ENCODE results near the gene FGF3. TPM values are rescaled to one million over a fixed set of nuclear protein-coding genes. Genes with fewer than 3 reads are reported as not detected.

FGF3 gene
- total RNA-seq, 4 donors from 2014 or later: not detected

- H3K4me3 ChIP-seq: no peak overlapping the region
- peaks cover 0 to 16% (median 5%) of the 10 kb centered on the region in 3 donors for H3K27me3 ChIP-seq
- no peaks in the 10 kb centered on the region for H3K36me3 ChIP-seq
- H3K27ac ChIP-seq: no peak overlapping the region
- intact Hi-C loops (cut with DNase I; ENCODE audit: low total_unique reads) (no loop called here), in situ Hi-C loops (cut with MboI; ENCODE audit: low sequenced_read_pairs in 4 of 4) (no loop called here)
- ATAC-seq (no peak), DNase-seq (no peak)
- H3K4me1 ChIP-seq: no peaks in the 10 kb centered on the region
- TF ChIP-seq POLR2A (IDR thresholded peaks at IDR 0.05) (no peak), CTCF (IDR thresholded peaks at IDR 0.05 in 4 of 5, conservative IDR thresholded peaks at IDR 0.05 in 1 of 5) (no peak)
- no peaks in the 10 kb centered on the region for H3K9me3 ChIP-seq
These were observed 10.5 kb downstream of the FGF3 start for GRCh38 chr11:69808667-69809086.

DNA sequence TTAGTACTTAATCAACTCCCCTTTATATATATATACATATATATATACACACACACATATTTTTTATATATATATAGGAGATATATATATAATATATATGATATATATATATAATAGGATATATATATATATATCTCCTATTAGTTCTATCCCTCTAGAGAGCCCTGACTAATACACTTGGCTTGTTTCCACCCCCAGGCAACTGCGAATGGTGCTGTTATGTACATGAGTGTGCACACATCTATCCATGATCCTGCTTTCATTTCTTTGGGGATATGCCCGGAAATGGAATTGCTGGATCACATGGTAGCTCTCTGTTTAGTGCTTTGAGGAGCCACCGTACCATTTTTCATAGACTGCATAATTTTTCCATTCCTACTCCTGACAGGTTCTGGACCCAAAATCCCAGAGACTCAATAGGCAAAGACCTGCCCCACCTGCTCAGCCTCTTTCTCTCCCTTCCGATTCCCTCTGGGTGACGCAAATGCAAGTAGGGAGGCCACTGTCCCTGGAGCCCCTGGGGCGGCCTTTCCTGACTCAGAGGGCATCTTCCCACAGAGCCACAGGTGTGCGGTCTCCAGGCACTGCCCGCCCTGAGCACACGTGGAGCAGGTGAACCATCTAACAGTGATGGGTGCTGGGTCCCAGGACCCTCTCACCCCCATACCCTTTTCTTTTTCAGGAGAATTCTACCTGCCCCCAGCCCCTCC lies 12.0 kb downstream of the FGF3 start:
- Histone ChIP-seq H3K4me3 (no peak overlapping the region), H3K27ac (no peak overlapping the region), H3K4me1 (no peaks in the 10 kb centered on the region), H3K27me3 (peaks cover 0 to 6% (median 5%) of the 10 kb centered on the region in 3 donors), H3K36me3 (no peaks in the 10 kb centered on the region), H3K9me3 (no peaks in the 10 kb centered on the region)
- DNase-seq (no peak), ATAC-seq (no peak)
- TF ChIP-seq POLR2A (IDR thresholded peaks at IDR 0.05) (no peak), CTCF (IDR thresholded peaks at IDR 0.05 in 4 of 5, conservative IDR thresholded peaks at IDR 0.05 in 1 of 5) (no peak)
- intact Hi-C loops (cut with DNase I; ENCODE audit: low total_unique reads) (no loop called here), in situ Hi-C loops (cut with MboI; ENCODE audit: low sequenced_read_pairs in 4 of 4) (no loop called here)

DNA sequence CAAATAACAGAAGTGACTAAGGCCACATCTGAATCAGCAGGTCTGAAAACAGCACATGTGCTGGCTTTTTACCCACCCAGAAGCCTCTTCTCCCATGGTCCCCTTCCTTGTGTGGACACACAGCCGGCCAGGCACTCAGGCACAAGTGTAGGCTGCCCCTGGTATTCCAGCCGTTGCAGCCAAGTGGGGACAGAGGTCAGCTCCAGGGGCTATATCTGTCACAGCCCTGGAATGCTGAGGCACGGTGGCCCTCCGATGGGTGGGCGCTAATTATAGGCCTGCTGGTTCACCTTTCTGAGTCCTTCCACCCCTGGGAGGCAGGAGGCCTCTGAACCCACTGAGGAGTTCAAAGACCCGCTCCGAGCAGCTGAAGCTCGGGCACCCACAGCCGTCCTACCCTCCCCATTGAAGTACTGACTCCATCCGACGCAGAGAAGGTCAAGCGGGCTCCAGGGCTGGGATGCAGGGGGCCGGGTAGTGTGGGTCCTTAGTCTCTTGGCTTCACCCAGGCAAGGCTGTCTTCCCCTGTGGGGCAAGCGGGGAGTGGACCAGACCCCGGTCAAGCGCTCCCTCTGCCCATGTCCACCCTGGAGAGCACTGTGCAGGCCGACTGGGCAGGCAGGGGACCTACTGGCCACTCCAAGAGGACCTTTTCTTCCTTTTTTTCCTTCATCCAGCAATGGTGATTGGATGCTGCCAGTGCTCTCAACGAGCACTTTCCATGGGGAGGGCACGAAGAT lies 14.3 kb downstream of the FGF3 start:
- H3K9me3 ChIP-seq: no peaks in the 10 kb centered on the region
- no peak for DNase-seq
- no peaks in the 10 kb centered on the region for H3K36me3 ChIP-seq
- peaks cover 0 to 5% (median 2%) of the 10 kb centered on the region in 3 donors for H3K27me3 ChIP-seq
- in situ Hi-C loops (cut with MboI; ENCODE audit: low sequenced_read_pairs in 4 of 4) (no loop called here), intact Hi-C loops (cut with DNase I; ENCODE audit: low total_unique reads) (no loop called here)
- no peak overlapping the region for H3K4me3 ChIP-seq
- ATAC-seq: no peak
- no peaks in the 10 kb centered on the region for H3K4me1 ChIP-seq
- H3K27ac ChIP-seq: no peak overlapping the region
- TF ChIP-seq CTCF (IDR thresholded peaks at IDR 0.05 in 4 of 5, conservative IDR thresholded peaks at IDR 0.05 in 1 of 5) (no peak), POLR2A (IDR thresholded peaks at IDR 0.05) (no peak)

DNA sequence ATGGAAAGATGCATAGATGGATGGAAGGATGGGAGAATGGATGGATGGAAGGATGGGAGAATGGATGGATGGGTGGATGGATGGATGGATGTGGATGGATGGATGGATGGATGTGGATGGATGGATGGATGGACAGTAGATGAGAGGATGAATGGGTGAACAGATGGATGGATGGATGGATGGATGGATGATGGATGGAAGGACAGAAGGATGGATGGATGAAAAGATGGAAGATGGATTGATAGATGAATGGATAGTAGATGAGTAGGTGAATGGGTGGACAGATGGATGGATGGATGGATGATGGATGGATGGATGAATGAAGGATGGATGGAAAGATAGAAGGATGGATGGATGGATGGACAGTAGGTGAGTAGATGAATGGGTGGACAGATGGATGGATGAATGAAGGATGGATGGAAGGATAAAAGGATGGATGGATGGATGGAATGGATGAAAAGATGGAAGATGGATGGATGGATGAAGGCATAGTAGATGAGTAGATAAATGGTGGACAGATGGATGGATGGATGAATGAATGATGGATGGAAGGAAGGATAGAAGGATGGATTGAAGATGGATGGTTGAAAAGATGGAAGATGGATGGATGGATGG lies 15.5 kb downstream of the FGF3 start:
- intact Hi-C loops (cut with DNase I; ENCODE audit: low total_unique reads) (no loop called here), in situ Hi-C loops (cut with MboI; ENCODE audit: low sequenced_read_pairs in 4 of 4) (no loop called here)
- DNase-seq (no peak), ATAC-seq (no peak)
- H3K9me3 ChIP-seq: no peaks in the 10 kb centered on the region
- H3K27ac ChIP-seq: no peak overlapping the region
- peaks cover 0 to 9% (median 0%) of the 10 kb centered on the region in 3 donors for H3K27me3 ChIP-seq
- TF ChIP-seq POLR2A (IDR thresholded peaks at IDR 0.05): no peak
- no peak for TF ChIP-seq CTCF (IDR thresholded peaks at IDR 0.05 in 4 of 5, conservative IDR thresholded peaks at IDR 0.05 in 1 of 5)
- H3K4me3 ChIP-seq: no peak overlapping the region
- H3K36me3 ChIP-seq: no peaks in the 10 kb centered on the region
- no peaks in the 10 kb centered on the region for H3K4me1 ChIP-seq

All from gastrocnemius medialis (tissue), 4 donors.